Fibroblast of pulmonary artery (primary cell): ENCODE results near the gene CHID1.
A peak's percentile ranks its signal among the peaks of the same experiment; 100 is the strongest.

ENCODE experiments used
- DNase-seq: peaks from one replicate; pipeline ENCODE4 v3.0.0-alpha.2; 2010; ENCODE audit warnings: low read depth
- H3K4me3 ChIP-seq: replicated peaks from 2 replicates; pipeline ENCODE4 v1.5.1; 2011; ENCODE audit warnings: low read depth, mild to moderate bottlenecking, control low read depth, low read length, moderate library complexity
- TF ChIP-seq, protein P1 (sequence below): IDR thresholded peaks from 2 replicates; pipeline ENCODE4 v1.5.1; 2011; ENCODE audit warnings: mild to moderate bottlenecking, control low read depth, low read length, inconsistent platforms; ENCODE audit errors: missing control alignments

Gene CHID1

DNA sequence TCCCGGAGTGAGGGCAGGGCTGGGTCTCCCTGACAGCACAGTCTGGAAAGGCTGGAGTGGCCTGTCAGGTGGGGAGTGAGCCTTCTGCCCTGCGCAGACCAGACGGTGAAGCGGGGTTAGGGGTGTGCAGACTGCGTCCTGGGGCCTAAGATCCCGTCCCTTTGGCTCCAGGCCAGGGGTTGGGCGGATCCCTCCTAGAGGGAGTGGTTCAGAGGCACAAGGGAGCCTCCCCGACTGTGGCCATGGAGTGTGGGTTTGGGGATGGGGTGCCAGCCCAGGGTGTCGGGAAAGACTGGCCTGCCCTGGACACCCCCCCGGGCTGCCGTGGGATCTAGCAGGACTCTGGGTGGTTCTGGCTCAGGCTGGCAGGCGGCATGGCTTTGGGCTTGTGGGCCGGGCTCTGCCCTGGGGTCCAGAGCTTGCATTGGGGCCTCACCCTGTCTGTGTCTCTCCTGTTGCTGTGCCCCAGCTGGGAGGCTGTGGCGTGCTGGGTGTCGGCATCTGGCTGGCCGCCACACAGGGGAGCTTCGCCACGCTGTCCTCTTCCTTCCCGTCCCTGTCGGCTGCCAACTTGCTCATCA lies 48.4 kb downstream of the CHID1 start:
- DNase-seq = no peak
- no peak overlapping the region for H3K4me3 ChIP-seq

DNA sequence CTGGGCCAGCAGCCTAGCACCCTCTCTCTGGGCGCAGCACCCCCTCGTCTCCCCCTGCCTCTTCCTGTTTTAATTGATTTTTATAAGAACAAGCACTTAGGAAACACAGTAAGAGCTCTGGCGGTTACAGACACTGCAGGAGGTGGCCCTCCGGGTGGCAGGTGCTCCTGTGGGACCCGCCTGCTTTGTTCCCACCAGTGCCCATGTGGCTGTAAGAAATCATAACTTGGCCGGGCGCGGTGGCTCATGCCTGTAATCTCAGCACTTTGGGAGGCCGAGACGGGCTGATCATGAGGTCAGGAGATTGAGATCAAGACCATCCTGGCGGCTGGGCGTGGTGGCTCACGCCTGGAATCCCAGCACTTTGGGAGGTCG lies 49.5 kb downstream of the CHID1 start:
- TF ChIP-seq, protein P1, sequence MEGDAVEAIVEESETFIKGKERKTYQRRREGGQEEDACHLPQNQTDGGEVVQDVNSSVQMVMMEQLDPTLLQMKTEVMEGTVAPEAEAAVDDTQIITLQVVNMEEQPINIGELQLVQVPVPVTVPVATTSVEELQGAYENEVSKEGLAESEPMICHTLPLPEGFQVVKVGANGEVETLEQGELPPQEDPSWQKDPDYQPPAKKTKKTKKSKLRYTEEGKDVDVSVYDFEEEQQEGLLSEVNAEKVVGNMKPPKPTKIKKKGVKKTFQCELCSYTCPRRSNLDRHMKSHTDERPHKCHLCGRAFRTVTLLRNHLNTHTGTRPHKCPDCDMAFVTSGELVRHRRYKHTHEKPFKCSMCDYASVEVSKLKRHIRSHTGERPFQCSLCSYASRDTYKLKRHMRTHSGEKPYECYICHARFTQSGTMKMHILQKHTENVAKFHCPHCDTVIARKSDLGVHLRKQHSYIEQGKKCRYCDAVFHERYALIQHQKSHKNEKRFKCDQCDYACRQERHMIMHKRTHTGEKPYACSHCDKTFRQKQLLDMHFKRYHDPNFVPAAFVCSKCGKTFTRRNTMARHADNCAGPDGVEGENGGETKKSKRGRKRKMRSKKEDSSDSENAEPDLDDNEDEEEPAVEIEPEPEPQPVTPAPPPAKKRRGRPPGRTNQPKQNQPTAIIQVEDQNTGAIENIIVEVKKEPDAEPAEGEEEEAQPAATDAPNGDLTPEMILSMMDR = no peak
- DNase-seq = no peak
- H3K4me3 ChIP-seq = no peak overlapping the region

More for the DNA sequence above, 48.4 kb downstream of the CHID1 start:
- TF ChIP-seq, protein P1 = no peak

DNA sequence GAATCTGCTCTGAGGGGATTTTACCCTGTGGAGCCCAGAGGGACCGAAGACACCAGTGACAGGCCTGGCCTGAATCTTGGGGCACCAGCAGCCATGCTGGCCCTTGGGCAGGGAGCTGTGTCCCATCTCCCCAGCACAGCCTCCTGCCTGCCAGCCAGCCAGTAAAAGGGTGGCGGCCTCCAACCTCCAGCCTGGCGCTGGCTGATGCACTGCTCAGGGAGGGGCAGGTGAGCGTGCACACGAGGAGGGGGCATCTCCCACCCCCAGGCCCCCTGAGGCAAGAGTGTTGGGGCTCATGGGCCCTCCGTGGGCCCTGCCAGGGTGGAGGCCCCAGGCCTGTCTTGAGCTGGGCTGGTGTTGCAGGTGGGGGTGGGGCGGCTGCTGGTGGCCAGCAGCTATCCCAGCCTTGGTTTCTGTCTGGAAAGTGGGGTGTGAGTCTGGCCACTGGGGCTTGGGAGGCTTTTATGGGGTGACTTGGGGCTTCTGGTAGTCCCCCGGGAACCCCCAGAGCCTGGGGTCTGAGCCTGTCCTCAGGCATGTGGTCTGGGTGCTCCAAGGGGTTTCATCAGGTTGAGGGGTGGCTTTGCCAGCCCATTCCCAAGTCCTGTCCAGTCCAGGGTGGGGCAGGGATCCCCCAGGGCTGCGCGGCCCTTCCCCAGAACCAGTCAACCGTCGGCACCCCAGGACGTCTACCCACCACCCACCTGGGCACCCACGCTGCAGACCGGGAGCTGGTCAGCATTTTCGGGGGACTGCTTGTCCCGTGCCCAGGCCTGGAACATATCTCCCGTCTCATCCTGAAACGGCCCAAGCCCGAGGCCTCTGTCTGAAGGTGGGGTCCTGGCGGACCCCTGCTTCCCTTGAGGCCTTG lies 50.1 kb downstream of the CHID1 start:
- TF ChIP-seq, protein P1 = no peak

DNA sequence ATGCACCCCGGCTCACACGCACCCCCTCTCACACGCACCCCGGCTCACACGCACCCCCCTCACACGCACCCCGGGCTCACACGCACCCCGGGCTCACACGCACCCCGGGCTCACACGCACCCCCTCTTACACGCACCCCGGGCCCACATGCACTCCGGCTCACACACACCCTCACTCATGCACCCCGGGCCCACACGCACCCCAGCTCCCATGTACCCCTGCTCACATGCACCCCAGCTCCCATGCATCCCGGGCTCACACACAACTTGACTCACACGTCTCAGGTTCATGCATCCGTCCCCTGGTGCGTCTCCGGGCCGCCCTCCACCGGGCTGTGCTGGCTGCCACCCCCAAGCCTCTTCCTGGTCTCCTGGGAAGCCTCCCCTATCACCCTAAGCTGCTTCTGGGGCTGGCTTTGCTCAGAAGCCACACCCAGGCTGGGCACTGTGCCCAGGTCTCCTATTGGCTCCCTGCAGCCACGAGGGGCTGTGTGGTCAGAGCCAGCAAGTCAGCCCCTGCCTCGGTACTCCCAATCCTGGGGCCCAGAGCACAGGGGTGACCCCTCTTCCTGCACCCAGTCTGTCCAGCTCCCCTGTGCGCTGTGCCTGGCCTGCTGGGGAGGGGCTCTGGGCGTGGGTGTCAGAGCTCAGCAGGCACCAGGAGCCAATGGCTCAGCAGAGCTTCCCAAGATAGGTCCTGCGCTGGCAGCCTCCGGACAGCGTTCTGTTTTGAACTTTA lies 51.0 kb downstream of the CHID1 start:
- H3K4me3 ChIP-seq = peak overlapping the region; percentile 32
- DNase-seq = peak; percentile 89
- TF ChIP-seq, protein P1 = no peak

More for the DNA sequence above, 50.1 kb downstream of the CHID1 start:
- no peak for DNase-seq
- H3K4me3 ChIP-seq = no peak overlapping the region

DNA sequence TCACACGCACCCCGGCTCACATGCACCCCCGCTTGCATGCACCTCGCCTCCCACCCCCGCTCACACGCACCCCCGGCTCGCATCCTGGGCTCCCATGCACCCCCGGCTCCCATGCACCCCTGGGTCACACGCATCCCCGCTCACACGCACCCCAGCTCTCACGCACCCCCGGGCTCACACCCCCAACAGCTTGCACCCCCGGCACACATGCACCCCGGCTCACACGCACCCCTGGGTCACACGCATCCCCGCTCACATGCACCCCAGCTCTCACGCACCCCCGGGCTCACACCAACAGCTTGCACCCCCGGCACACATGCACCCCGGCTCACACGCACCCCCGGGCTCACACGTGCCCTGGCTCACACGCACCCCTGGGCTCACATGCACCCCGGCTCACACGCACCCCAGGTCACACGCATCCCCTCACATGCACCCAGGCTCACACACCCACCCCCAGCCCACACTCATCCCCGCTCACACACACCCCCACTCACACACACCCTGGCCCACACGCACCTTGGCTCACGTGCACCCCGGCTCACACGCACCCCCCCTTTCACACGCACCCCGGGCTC lies 51.8 kb downstream of the CHID1 start:
- TF ChIP-seq, protein P1 = no peak
- H3K4me3 ChIP-seq = no peak overlapping the region
- no peak for DNase-seq

DNA sequence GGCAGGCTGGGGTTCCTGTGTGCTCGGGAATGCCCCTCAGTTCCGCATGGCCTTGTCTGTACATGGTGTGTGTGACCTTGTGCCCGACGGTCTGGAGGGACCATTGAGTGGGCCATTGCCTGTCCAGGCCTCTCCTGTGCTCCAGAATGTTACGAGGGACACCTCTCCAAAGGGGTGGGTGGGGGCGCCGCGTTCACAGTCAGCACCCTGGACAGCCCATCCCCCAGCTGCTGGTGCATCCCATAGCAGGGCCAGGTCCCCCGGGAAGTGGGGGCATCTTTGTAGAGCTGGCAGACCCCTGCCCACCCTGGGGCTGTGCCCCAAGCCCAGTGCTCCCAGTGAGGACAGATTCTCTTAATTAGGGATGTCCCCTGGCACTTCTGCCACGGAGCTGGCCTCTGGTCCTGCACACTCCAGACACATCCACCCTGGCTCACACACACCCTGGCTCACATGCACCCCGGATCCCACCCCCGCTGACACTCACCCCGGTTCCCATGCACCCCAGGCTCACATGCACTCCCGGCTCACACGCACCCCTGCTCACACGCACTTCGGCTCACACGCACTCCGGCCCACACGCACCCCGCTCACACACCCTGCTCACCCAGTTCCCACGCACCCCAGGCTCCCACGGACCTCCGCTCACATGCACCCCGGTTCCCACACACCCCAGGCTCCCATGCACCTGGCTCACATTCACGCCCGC lies 52.4 kb downstream of the CHID1 start:
- no peak overlapping the region for H3K4me3 ChIP-seq
- TF ChIP-seq, protein P1 = no peak
- no peak for DNase-seq
